H1 (cell line): ENCODE measurements around the gene LRIG2. TPM values are rescaled to one million over a fixed set of nuclear protein-coding genes. Genes with fewer than 3 reads are reported as not detected.

Experiments used
- BACH1 ChIP-seq: IDR thresholded peaks from 2 replicates; pipeline ENCODE4 v1.6.1; 2012; ENCODE audit warnings: low read length, improper control_type of control experiment
- CBX8 ChIP-seq: fragments of 300-800, 300-1000 bp; sonication (generic); IDR thresholded peaks from 2 replicates; pipeline ENCODE4 v1.7.1; 2016; ENCODE audit warnings: low read depth, low read length, borderline replicate concordance
- EP300 ChIP-seq, 2 experiments: IDR thresholded peaks; 1 replicate in 1 of 2; 2 replicates in 1 of 2; pipeline ENCODE4 v1.6.1; 2011 to 2012; ENCODE audit warnings: low read depth in 2 of 2, low read length in 2 of 2, mild to moderate bottlenecking in 2 of 2, borderline replicate concordance in 1 of 2, inconsistent platforms in 1 of 2, moderate library complexity in 1 of 2
- RAD21 ChIP-seq, 2 experiments: IDR thresholded peaks in 1 of 2; conservative IDR thresholded peaks in 1 of 2; 2 replicates each; pipeline ENCODE4 v1.6.1; 2011; ENCODE audit warnings: low read depth in 2 of 2, low read length in 2 of 2, improper control_type of control experiment in 1 of 2, inconsistent platforms in 1 of 2, mild to moderate bottlenecking in 1 of 2, moderate library complexity in 1 of 2
- RNF2 ChIP-seq: fragments of 200-900, 300-1000 bp; sonication (generic); IDR thresholded peaks from 2 replicates; pipeline ENCODE4 v1.7.1; 2016; ENCODE audit warnings: borderline replicate concordance, low read depth, mild to moderate bottlenecking, antibody characterized with exemption, low read length; ENCODE audit not compliant: poor library complexity, severe bottlenecking; ENCODE audit errors: missing control alignments
- polyA plus RNA-seq, 7 experiments: library from polyadenylated mRNA; depleted of rRNA in 3 of 7; stranded (reverse) in 5 of 7; unstranded in 2 of 7; fragments of >200 nt in 5 of 7; fragments of 200-250 nt in 2 of 7; gene quantifications; 1 replicate in 5 of 7; 2 replicates in 1 of 7; 4 replicates in 1 of 7; pipeline versions ENCODE4 v1.2.1 to v1.2.3, GENCODE V29; 2011 to 2013; ENCODE audit warnings: missing spikeins in 2 of 7, mixed read lengths in 2 of 7
- total RNA-seq: library from RNA; stranded (reverse); fragmentation: NEBNext Ultra II Directional; extraction: Animal tissue kit (Norgen Biotek cat#: 25700); gene quantifications from 2 replicates; pipeline ENCODE4 v1.2.1, GENCODE V29; 2021
- TF ChIP-seq, protein P1 (sequence below): fragments of 300-600 bp; sonication (generic); IDR thresholded peaks from 2 replicates; pipeline ENCODE4 v1.7.1; 2012; ENCODE audit warnings: low read length, moderate library complexity, mild to moderate bottlenecking, inconsistent platforms; ENCODE audit not compliant: insufficient replicate concordance

The LRIG2 gene
- total and polyA plus RNA-seq, 2 of the 8 experiments (the other 6 are each of a cell fraction or from before 2014, with no cell fraction given): 16.2 to 20.9 TPM

DNA sequence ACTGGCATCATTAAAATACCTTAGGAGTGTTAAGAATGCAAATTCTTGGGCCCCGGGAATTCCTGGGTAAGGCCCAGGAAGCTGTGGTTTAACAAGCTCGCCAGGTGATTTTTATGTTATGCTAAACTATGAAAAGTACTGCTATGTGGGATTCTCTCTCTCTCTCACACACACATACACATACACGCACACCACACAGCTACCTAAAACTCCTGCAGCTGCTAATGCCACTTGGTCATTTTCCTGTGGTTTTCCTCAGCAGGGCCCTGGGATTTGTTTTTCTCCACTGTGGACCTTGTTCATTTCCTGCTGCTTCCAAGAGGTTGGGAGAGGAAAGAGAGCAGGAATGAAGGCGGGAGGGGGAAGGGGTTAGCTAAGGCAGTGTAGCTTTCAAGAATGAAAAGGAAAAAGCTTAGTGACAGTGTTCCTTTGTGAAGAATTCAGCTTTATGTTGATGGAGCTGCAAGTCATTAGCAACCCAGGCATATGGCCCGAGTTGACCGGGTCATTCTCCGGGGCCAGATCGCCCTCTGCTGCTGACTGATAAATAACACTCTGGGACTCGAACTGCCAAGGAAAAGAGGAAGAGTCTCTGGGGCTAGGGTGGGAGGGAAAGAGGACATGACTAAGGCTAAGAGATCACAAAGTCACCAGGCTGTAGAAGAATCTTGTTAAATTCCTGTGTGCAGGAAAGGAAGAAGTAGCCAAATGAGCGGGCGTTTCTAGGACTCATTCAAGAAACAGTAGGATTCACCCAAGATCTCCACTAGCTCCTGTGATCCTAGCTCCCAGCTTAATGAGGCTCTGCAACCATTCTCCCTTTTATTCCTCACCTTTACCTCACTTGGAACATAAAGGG is 30.5 kb upstream of the LRIG2 start (continued):
- TF ChIP-seq, protein P1, sequence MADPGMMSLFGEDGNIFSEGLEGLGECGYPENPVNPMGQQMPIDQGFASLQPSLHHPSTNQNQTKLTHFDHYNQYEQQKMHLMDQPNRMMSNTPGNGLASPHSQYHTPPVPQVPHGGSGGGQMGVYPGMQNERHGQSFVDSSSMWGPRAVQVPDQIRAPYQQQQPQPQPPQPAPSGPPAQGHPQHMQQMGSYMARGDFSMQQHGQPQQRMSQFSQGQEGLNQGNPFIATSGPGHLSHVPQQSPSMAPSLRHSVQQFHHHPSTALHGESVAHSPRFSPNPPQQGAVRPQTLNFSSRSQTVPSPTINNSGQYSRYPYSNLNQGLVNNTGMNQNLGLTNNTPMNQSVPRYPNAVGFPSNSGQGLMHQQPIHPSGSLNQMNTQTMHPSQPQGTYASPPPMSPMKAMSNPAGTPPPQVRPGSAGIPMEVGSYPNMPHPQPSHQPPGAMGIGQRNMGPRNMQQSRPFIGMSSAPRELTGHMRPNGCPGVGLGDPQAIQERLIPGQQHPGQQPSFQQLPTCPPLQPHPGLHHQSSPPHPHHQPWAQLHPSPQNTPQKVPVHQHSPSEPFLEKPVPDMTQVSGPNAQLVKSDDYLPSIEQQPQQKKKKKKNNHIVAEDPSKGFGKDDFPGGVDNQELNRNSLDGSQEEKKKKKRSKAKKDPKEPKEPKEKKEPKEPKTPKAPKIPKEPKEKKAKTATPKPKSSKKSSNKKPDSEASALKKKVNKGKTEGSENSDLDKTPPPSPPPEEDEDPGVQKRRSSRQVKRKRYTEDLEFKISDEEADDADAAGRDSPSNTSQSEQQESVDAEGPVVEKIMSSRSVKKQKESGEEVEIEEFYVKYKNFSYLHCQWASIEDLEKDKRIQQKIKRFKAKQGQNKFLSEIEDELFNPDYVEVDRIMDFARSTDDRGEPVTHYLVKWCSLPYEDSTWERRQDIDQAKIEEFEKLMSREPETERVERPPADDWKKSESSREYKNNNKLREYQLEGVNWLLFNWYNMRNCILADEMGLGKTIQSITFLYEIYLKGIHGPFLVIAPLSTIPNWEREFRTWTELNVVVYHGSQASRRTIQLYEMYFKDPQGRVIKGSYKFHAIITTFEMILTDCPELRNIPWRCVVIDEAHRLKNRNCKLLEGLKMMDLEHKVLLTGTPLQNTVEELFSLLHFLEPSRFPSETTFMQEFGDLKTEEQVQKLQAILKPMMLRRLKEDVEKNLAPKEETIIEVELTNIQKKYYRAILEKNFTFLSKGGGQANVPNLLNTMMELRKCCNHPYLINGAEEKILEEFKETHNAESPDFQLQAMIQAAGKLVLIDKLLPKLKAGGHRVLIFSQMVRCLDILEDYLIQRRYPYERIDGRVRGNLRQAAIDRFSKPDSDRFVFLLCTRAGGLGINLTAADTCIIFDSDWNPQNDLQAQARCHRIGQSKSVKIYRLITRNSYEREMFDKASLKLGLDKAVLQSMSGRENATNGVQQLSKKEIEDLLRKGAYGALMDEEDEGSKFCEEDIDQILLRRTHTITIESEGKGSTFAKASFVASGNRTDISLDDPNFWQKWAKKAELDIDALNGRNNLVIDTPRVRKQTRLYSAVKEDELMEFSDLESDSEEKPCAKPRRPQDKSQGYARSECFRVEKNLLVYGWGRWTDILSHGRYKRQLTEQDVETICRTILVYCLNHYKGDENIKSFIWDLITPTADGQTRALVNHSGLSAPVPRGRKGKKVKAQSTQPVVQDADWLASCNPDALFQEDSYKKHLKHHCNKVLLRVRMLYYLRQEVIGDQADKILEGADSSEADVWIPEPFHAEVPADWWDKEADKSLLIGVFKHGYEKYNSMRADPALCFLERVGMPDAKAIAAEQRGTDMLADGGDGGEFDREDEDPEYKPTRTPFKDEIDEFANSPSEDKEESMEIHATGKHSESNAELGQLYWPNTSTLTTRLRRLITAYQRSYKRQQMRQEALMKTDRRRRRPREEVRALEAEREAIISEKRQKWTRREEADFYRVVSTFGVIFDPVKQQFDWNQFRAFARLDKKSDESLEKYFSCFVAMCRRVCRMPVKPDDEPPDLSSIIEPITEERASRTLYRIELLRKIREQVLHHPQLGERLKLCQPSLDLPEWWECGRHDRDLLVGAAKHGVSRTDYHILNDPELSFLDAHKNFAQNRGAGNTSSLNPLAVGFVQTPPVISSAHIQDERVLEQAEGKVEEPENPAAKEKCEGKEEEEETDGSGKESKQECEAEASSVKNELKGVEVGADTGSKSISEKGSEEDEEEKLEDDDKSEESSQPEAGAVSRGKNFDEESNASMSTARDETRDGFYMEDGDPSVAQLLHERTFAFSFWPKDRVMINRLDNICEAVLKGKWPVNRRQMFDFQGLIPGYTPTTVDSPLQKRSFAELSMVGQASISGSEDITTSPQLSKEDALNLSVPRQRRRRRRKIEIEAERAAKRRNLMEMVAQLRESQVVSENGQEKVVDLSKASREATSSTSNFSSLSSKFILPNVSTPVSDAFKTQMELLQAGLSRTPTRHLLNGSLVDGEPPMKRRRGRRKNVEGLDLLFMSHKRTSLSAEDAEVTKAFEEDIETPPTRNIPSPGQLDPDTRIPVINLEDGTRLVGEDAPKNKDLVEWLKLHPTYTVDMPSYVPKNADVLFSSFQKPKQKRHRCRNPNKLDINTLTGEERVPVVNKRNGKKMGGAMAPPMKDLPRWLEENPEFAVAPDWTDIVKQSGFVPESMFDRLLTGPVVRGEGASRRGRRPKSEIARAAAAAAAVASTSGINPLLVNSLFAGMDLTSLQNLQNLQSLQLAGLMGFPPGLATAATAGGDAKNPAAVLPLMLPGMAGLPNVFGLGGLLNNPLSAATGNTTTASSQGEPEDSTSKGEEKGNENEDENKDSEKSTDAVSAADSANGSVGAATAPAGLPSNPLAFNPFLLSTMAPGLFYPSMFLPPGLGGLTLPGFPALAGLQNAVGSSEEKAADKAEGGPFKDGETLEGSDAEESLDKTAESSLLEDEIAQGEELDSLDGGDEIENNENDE: peak; percentile 77
- TF ChIP-seq BACH1 (no peak), EP300 (IDR thresholded peaks at IDR 0.05; ENCODE audit: borderline replicate concordance in 1 of 2, low read depth in 2 of 2, low read length in 2 of 2) (peak in 1 of 2 experiments; percentile 54; a peak in 1 of 3 replicates), RNF2 (no peak), CBX8 (no peak), RAD21 (IDR thresholded peaks at IDR 0.05 in 1 of 2, conservative IDR thresholded peaks at IDR 0.05 in 1 of 2; ENCODE audit: low read depth in 2 of 2, low read length in 2 of 2) (peak; percentile 91 to 93)
